H1 (cell line): ENCODE results near the gene DDX42. TPM values are rescaled to one million over a fixed set of nuclear protein-coding genes. Genes with fewer than 3 reads are reported as not detected.

Source experiments
- ASH2L ChIP-seq: fragments of 200-600, 300-600 bp; sonication (generic); IDR thresholded peaks from one replicate; pipeline ENCODE4 v1.7.1; 2017; ENCODE audit warnings: low read length
- CBX5 ChIP-seq: fragments of 300-800, 300-1000 bp; sonication (generic); IDR thresholded peaks from 2 replicates; pipeline ENCODE4 v1.7.1; 2016; ENCODE audit warnings: antibody characterized with exemption, low read length, low read depth
- CEBPB ChIP-seq: IDR thresholded peaks from 2 replicates; pipeline ENCODE4 v1.6.1; 2012; ENCODE audit warnings: low read depth, low read length
- CHD2 ChIP-seq: IDR thresholded peaks from 2 replicates; pipeline ENCODE4 v1.6.1; 2012; ENCODE audit warnings: low read length, improper control_type of control experiment
- EP300 ChIP-seq, 2 experiments: IDR thresholded peaks; 1 replicate in 1 of 2; 2 replicates in 1 of 2; pipeline ENCODE4 v1.6.1; 2011 to 2012; ENCODE audit warnings: low read depth in 2 of 2, low read length in 2 of 2, mild to moderate bottlenecking in 2 of 2, borderline replicate concordance in 1 of 2, inconsistent platforms in 1 of 2, moderate library complexity in 1 of 2
- EZH2 ChIP-seq: fragments of 200-600 bp; sonication (generic); IDR thresholded peaks from 2 replicates; pipeline ENCODE4 v1.7.1; 2012; ENCODE audit warnings: low read depth, mild to moderate bottlenecking, moderate library complexity, low read length, inconsistent platforms; ENCODE audit not compliant: severe bottlenecking
- MAFK ChIP-seq: IDR thresholded peaks from 2 replicates; pipeline ENCODE4 v1.6.1; 2012; ENCODE audit warnings: low read depth, mild to moderate bottlenecking, improper control_type of control experiment, low read length
- MAX ChIP-seq: IDR thresholded peaks from 2 replicates; pipeline ENCODE4 v1.6.1; 2012; ENCODE audit warnings: inconsistent platforms
- NANOG ChIP-seq: IDR thresholded peaks from 2 replicates; pipeline ENCODE4 v1.6.1; 2011; ENCODE audit warnings: low read length, low read depth, mild to moderate bottlenecking, inconsistent platforms; ENCODE audit not compliant: insufficient read depth, poor library complexity, severe bottlenecking
- SP1 ChIP-seq: IDR thresholded peaks from 2 replicates; pipeline ENCODE4 v1.6.1; 2011; ENCODE audit warnings: low read depth, low read length
- SP2 ChIP-seq: IDR thresholded peaks from 2 replicates; pipeline ENCODE4 v1.6.1; 2012; ENCODE audit warnings: mild to moderate bottlenecking, low read length, inconsistent platforms
- SRF ChIP-seq: IDR thresholded peaks from 2 replicates; pipeline ENCODE4 v1.6.1; 2011; ENCODE audit warnings: mild to moderate bottlenecking, low read depth, low read length, moderate library complexity
- SUZ12 ChIP-seq: fragments of 200-600 bp; sonication (generic); IDR thresholded peaks from 2 replicates; pipeline ENCODE4 v1.6.1; 2012; ENCODE audit warnings: mild to moderate bottlenecking, inconsistent platforms, low read length, moderate library complexity, mixed read lengths
- TAF1 ChIP-seq: IDR thresholded peaks from 2 replicates; pipeline ENCODE4 v1.6.1; 2011; ENCODE audit warnings: mild to moderate bottlenecking, low read depth, low read length
- YY1 ChIP-seq: IDR thresholded peaks from 2 replicates; pipeline ENCODE4 v1.6.1; 2011; ENCODE audit warnings: low read depth, mild to moderate bottlenecking, low read length
- polyA plus RNA-seq, 7 experiments: library from polyadenylated mRNA; depleted of rRNA in 3 of 7; stranded (reverse) in 5 of 7; unstranded in 2 of 7; fragments of >200 nt in 5 of 7; fragments of 200-250 nt in 2 of 7; gene quantifications; 1 replicate in 5 of 7; 2 replicates in 1 of 7; 4 replicates in 1 of 7; pipeline versions ENCODE4 v1.2.1 to v1.2.3, GENCODE V29; 2011 to 2013; ENCODE audit warnings: missing spikeins in 2 of 7, mixed read lengths in 2 of 7
- total RNA-seq: library from RNA; stranded (reverse); fragmentation: NEBNext Ultra II Directional; extraction: Animal tissue kit (Norgen Biotek cat#: 25700); gene quantifications from 2 replicates; pipeline ENCODE4 v1.2.1, GENCODE V29; 2021
- TF ChIP-seq, protein P1 (sequence below): IDR thresholded peaks from 2 replicates; pipeline ENCODE4 v1.6.1; 2011; ENCODE audit warnings: low read length, improper control_type of control experiment
- TF ChIP-seq, protein P2 (sequence below), 3 experiments: IDR thresholded peaks; 1 replicate in 2 of 3; 2 replicates in 1 of 3; pipeline versions ENCODE4 v1.5.1 to v1.6.1; 2011; ENCODE audit warnings: low read length in 3 of 3, mild to moderate bottlenecking in 3 of 3, inconsistent platforms in 2 of 3, low read depth in 1 of 3, moderate library complexity in 1 of 3; ENCODE audit not compliant: insufficient read depth in 1 of 3; ENCODE audit errors: control extremely low read depth in 1 of 3

The DDX42 gene
- total and polyA plus RNA-seq, 2 of the 8 experiments (the other 6 are each of a cell fraction or from before 2014, with no cell fraction given) = 40.6 to 114 TPM

DNA sequence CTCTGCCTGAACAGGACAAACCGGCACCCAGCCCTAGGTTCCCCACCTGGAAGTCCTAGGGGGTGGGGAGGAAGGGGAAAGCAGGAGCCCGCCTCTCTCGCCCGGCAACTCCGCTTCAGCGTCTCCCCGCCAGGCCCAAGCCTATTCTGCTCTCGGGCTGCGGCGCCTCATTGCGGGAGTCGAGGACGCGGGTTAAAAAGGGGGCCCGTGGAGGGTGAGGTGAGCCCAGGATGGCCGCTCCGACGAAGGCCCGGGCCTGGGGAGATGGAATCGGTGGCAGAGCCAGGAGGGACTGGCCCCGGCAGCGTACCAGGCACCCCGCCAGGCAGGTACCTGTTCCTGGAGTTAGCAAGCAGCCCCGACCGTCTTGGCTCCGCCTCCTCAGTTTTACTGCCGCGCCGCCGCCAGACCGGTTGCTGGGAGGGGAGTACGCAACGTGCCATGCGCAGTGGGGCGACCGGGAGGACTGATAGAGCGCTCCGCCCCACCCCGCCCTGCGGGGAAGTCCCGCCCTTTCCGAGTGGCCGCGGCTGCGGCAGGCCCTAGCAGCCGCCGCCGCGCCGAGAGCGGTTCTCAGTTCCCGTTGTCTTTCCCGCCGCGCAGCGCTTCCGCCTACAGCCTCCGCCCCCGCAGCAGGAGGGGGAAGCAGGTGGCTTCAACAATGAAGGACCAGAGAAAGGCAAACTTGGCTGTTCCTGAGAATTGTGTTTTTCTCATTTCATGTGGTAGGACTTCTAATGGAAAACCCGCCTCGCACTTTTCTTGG lies 32.4 kb upstream of the DDX42 start, which contains the start of gene STRADA (continued):
- TF ChIP-seq ASH2L = peak; percentile 35
- 0 out of 2 replicates have a peak, but pooled peaks have one; percentile 1 for TF ChIP-seq SRF
- 0 out of 2 replicates have a peak, but pooled peaks have one; percentile 8 for TF ChIP-seq YY1
- no peak for TF ChIP-seq SP2
- TF ChIP-seq TAF1 = peak; percentile 84
- peak; percentile 27 for TF ChIP-seq NANOG
- TF ChIP-seq CEBPB = no peak
- TF ChIP-seq CBX5 = no peak
- TF ChIP-seq SP1 = peak; percentile 62
- TF ChIP-seq, protein P1, sequence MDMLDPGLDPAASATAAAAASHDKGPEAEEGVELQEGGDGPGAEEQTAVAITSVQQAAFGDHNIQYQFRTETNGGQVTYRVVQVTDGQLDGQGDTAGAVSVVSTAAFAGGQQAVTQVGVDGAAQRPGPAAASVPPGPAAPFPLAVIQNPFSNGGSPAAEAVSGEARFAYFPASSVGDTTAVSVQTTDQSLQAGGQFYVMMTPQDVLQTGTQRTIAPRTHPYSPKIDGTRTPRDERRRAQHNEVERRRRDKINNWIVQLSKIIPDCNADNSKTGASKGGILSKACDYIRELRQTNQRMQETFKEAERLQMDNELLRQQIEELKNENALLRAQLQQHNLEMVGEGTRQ = no peak
- no peak for TF ChIP-seq SUZ12
- peak; percentile 79 for TF ChIP-seq MAX
- TF ChIP-seq EP300 (IDR thresholded peaks at IDR 0.05; ENCODE audit: borderline replicate concordance in 1 of 2, low read depth in 2 of 2, low read length in 2 of 2) = no peak
- no peak for TF ChIP-seq EZH2
- TF ChIP-seq, protein P2, sequence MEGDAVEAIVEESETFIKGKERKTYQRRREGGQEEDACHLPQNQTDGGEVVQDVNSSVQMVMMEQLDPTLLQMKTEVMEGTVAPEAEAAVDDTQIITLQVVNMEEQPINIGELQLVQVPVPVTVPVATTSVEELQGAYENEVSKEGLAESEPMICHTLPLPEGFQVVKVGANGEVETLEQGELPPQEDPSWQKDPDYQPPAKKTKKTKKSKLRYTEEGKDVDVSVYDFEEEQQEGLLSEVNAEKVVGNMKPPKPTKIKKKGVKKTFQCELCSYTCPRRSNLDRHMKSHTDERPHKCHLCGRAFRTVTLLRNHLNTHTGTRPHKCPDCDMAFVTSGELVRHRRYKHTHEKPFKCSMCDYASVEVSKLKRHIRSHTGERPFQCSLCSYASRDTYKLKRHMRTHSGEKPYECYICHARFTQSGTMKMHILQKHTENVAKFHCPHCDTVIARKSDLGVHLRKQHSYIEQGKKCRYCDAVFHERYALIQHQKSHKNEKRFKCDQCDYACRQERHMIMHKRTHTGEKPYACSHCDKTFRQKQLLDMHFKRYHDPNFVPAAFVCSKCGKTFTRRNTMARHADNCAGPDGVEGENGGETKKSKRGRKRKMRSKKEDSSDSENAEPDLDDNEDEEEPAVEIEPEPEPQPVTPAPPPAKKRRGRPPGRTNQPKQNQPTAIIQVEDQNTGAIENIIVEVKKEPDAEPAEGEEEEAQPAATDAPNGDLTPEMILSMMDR (IDR thresholded peaks at IDR 0.05; ENCODE audit: control extremely low read depth in 1 of 3, insufficient read depth in 1 of 3, low read depth in 1 of 3, low read length in 3 of 3) = no peak
- TF ChIP-seq CHD2 = no peak
- no peak for TF ChIP-seq MAFK
- TF ChIP-seq, all 59 proteins: peak for 24
